GM20431 (cell line): Measurements from ENCODE around the gene SLC2A4RG.
"Not testable (repeated sequence)": the region's sequence is repeated elsewhere in the genome, so short reads cannot be mapped to it uniquely, and the experiment has no call there.

Experiments
- in situ Hi-C: fragments of 300-500 bp; cut with MseI, MboI; formaldehyde crosslinking; loops from one replicate; pipeline ENCODE4 v1.15.0; 2020; ENCODE audit warnings: low sequenced_read_pairs; ENCODE audit not compliant: unreplicated experiment

Gene SLC2A4RG

DNA sequence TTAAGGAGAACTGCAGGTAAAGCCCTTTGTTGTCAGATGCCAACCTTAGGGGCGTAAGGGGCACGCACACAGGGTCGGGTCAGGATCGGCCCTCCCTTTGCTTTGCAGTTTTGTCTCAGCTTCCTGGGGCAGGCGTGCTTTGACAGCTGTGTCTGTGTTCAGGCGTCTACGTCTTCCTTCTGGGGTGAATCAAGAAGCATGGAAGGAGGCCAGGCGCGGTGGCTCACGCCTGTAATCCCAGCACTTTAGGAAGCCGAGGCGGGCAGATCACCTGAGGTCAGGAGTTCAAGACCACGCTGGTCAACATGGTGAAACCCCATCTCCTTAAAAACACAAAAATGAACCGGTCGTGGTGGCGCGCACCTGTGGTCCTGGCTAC, 30.4 kb upstream of the SLC2A4RG start:
- in situ Hi-C loops = no loop called here

DNA sequence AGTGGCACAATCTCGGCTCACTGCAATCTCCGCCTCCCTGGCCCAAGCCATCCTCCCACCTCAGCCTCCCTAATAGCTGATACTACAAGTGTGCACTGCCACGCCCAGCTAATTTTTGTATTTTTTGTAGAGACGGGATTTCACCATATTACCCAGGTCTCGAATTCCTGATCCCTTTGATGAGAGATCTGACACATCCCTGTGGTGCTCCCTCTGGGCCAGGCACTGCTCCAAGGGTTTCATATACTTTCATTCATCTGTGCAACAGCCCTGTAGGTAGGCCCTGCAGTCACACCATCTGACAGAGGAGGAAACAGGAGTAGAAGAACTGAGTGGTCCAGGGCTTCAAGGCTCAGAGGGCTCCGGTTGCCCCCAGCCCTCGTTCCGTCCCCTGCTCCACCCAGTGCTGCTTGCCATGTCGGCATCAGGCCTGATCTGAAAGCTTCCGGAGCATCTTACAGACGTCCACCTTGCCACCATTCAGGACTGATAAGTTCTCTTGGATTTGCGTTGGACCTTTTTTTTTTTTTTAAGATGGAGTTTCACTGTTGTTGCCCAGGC, 28.4 kb upstream of the SLC2A4RG start:
- in situ Hi-C loops = no loop called here

DNA sequence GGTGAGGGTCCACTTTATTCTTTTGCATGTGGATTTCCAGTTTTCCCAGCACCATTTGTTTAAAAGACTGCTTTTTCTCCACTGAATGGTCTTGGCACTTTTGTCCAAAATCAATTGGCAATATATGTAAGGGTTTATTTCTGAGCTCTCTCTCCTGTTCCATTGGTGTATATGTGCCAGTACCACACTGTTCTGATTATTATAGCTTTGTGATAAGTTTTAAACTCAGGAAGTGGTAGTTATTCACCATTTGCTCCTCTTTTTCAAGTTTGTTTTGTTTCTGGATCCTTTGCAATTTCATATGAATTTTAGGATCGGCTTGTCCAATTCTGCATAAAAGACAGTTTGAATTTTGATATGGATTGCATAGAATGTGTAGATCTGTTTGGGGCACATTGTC, 27.4 kb upstream of the SLC2A4RG start:
- in situ Hi-C loops = no loop called here

DNA sequence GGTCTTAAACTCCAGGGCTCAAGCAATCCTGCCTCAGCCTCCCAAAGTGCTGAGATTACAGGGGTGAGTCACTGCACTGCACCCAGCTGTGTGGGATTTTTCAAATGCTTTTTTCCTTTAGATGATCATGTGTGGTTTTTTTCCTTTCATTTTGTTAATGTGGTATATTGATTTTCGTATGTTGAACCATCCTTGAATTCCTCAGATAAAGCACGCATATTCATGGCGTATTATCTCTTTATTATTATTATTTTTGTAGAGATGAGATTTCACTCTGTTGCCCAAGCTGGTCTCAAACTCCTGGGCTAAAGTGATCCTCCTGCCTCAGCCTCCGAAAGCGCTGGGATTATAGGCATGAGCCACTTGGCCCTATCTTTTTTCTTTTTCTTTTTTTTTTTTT, 24.7 kb upstream of the SLC2A4RG start:
- in situ Hi-C loops = no loop called here

DNA sequence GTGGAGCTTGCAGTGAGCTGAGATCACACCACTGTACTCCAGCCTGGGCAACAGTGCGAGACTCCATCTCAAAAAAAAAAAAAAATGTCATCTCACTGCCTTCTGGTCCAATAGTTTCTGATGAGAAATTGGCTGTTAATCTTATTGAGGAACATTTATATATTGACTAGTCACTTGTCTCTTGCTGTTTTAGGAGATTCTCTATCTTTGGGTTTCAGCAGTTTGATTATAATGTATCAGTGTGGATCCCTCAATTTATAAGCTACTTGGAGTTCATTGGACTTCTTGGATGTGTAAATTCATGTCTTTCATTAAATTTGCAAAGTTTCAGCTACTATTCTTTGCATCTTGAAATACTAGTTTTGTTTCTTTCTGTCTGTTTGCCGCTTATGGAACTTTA, 20.6 kb upstream of the SLC2A4RG start:
- in situ Hi-C loops = no loop called here

DNA sequence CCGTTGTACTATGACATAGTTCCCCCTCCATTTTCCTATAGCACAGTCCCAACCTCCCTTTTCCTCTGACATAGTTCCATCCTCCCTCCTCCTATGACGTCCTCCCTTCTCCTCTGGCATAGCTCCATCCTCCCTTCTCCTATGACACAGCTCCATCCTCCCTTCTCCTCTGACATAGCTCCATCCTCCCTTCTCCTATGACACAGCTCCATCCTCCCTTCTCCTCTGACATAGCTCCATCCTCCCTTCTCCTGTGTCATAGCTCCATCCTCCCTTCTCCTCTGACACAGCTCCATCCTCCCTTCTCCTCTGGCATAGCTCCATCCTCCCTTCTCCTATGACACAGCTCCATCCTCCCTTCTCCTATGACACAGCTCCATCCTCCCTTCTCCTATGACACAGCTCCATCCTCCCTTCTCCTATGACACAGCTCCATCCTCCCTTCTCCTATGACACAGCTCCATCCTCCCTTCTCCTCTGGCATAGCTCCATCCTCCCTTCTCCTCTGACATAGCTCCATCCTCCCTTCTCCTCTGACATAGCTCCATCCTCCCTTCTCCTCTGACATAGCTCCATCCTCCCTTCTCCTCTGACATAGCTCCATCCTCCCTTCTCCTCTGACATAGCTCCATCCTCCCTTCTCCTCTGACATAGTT, 16.5 kb upstream of the SLC2A4RG start:
- in situ Hi-C loops = not testable (repeated sequence)

DNA sequence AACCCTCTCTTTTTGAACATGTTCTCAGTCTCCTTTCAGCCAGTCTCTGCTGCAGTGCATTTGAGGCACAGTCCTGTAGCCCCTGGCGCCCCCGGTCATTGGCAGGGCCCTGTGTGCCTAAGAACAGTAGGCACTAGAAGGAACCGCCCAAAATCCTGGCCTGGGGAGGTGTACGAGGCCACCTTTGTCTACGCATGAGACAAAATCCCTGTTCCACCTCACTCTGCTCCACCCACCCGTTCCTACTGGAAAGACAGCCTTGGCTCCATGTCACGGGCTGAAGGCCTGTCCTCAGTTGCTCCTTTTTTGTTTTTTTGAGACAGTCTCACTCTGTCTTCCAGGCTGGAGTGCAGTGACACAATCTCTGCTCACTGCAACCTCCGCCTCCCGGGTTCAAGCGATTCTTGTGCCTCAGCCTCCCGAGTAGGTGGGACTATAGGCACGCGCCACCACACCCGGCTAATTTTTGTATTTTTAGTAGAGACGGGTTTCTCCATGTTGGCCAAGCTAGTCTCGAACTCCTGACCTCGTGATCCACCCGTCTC, 9.3 kb upstream of the SLC2A4RG start:
- in situ Hi-C loops = not testable (repeated sequence)

DNA sequence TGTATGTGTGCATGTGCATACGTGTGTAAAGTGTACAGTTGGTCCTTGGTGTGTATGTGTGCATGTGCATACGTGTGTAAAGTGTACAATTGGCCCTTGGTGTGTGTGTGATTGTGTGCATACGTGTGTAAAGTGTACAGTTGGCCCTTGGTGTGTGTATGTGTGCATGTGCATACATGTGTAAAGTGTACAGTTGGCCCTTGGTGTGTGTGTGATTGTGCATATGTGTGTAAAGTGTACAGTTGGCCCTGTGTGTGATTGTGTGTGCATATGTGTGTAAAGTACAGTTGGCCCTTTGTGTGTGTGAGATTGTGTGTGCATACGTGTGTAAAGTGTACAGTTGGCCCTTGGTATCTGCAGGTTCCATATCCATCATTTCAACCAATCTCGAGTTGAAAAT, 8.2 kb upstream of the SLC2A4RG start:
- in situ Hi-C loops = no loop called here

DNA sequence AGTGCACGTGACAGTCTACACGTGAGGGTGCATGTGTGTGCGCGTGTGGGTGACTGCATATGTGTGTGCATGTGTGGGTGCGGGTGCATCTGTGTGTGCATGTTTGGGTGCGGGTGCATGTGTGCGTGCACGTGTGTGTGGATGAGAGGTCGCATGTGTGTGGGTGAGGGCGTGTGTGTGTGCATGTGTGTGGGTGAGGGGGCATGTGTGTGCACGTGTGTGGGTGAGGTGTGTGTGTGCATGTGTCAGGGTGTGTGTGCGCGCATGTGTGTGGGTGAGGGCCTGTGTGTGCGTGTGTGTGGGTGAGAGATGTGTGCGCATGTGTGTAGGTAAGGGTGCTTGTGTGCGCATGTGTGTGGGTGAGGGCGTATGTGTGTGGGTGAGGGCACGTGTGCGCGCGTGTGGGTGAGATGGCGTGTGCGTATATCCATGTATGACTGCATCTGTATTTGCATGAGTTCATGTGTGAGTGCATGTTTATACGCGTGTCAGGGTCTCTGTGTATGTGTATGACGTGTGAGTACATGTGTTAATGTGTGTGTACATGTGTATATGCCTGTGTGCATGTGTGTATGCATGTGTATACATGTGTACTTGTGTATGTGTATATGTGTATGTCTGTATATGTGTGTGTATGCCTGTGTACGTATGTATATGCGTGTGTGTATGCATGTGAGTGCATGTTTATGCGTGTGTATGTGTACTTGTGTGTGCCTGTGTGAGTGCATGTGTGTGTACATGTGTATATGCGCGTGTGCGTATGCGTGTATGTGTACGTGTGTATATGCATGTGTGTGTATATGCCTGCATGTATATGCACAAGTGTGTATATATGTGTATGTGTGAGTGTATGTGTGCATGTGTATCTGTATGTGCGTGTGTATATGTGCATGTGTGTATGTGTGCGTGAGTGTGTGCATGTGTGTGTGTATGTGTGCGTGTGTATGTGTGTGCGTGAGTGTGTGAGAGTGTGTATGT, 7.2 kb upstream of the SLC2A4RG start:
- in situ Hi-C loops = no loop called here

DNA sequence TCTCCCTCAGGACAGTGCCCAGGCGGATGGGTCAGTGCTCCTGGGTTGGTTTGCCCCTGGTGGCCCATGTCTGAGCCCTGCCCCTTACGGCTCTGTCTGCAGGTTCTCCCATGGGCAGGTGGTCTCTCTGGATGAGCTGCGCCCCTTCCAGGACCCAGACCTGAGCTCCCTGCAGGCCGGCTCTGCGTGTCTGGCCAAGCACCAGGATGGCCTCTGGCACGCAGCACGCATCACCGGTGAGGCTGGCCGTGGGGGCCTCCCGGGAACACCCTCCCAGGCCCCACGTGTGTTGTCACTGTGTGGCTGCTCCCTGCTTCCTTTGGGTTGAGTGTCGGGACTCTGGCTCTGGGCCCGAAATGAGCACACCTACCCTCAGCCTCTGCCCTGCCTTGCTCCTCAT, 6.5 kb upstream of the SLC2A4RG start:
- in situ Hi-C loops = no loop called here

DNA sequence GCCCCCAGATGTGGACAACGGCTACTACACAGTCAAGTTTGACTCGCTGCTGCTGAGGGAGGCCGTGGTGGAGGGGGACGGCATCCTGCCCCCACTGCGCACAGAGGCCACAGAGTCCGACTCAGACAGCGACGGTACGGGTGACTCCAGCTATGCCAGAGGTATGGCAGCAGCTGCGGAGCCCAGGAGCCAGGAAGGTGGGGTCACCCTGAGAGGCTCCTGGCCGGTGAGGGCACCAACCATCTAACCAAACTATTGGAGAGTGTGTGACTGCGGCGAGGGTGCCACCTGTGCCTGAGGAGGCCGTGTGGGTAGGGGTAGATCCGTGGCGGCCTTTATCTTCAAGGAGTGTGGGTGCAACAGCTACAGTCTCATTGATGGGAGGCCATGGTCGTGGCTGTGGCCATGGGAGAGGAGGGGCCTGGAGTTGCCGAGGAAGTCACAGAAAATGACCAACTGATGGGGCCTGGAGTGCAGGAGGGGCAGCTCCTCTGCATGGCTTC, 5.9 kb upstream of the SLC2A4RG start:
- in situ Hi-C loops = no loop called here

DNA sequence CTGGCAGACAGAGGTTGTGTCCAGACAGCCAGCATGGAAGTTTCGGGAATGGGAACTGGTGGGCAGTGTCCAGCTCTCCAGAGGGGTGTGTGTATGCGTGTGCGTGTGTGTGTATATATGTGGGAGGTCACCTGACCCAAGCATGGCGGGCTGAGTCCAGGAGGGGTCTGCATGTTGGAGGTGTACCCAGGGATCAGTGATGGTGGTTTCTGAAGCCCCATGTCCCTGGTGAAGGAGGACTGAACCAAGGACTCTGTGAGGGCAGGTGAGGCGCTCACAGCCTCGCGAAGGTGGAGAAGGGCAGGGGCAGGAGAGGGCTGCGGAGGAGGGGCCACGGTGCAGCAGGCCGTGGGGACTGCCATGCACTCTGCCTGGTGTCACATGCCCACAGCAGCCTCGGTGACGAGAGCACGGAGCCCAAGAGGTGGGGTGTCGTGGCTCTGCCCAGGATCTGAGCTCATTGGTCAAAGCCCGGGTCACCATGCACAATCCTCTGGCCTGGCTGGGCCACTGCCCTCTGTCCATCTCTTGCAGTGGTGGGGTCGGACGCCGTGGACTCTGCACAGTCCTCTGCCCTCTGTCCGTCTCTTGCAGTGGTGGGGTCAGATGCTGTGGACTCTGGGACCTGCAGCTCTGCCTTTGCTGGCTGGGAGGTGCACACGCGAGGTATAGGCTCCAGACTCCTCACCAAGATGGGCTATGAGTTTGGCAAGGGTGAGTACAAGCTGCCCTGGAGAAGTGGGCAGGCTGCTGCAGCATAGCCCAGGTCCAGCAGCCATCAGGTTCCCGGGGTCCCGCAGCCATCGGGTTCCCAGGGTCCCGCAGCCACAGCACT, 5.2 kb upstream of the SLC2A4RG start:
- in situ Hi-C loops = no loop called here

DNA sequence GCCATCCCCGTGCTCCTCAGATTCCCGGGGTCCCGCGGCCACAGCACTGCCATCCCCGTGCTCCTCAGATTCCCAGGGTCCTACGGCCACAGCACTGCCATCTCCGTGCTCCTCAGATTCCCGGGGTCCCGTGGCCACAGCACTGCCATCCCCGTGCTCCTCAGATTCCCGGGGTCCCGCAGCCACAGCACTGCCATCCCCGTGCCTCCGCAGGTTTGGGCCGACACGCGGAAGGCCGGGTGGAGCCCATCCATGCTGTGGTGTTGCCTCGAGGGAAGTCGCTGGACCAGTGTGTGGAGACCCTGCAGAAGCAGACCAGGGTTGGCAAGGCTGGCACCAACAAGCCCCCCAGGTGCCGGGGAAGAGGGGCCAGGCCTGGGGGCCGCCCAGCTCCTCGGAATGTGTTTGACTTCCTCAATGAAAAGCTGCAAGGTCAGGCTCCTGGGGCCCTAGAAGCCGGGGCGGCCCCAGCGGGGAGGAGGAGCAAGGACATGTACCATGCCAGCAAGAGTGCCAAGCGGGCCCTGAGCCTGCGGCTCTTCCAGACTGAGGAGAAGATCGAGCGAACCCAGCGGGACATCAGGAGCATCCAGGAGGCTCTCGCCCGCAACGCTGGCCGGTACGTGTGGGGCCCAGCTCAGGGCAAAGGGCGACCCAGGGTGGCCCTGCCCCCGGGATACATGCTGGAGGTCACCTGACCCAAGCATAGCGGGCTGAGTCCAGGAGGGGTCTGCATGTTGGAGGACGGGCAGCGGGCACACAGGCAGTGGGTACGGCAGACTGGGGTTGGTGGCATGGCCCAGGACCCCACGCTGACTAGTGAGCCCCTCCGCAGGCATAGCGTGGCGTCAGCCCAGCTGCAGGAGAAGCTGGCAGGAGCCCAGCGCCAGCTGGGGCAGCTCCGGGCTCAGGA, 4.4 kb upstream of the SLC2A4RG start:
- in situ Hi-C loops = no loop called here

DNA sequence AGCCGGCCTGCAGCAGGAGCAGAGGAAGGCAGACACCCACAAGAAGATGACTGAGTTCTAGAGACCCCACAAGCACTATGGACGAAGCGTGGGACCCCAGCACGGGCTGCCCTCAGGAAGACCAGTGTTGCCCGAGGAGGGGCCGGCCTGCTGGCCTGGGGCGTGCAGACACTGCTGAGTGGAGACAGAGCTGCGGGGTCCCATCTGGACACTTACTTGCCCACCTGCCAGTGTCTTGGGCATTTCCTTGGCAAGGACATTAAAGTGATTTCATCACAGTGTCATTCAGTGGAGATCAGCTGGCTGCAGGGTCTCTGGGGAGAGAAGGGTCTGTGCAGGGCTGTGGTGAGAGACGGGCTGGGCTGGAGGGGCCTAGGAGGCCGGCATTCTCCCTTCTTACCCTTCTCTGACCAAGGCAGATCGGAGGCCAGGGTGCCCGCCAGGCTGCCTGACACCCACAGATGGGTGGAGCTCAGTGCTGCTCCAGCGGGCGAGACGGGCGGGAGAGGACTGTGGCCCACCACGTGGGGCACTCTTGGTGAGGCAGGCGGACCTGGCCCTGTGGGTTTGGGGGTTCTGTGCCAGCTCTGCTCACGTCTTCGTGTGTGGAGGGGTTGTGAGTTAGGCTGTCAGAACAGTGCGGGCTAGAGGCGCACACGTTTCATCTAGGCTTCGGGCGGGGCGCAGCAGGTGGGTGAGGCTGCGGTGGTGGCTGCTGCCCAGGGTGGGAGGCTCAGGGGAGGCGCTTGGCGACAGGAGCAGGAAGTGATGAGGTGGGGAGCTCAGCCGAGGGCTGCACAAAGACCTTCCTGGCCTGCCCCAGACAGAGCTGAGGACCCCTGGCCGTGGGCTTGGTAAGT, 3.5 kb upstream of the SLC2A4RG start, which contains the start of gene LIME1:
Gene LIME1, plus strand, starts transcription at position 806 of the 860 bp plus-strand sequence. CDS start 886 bp downstream, outside the sequence.
- in situ Hi-C loops = no loop called here

DNA sequence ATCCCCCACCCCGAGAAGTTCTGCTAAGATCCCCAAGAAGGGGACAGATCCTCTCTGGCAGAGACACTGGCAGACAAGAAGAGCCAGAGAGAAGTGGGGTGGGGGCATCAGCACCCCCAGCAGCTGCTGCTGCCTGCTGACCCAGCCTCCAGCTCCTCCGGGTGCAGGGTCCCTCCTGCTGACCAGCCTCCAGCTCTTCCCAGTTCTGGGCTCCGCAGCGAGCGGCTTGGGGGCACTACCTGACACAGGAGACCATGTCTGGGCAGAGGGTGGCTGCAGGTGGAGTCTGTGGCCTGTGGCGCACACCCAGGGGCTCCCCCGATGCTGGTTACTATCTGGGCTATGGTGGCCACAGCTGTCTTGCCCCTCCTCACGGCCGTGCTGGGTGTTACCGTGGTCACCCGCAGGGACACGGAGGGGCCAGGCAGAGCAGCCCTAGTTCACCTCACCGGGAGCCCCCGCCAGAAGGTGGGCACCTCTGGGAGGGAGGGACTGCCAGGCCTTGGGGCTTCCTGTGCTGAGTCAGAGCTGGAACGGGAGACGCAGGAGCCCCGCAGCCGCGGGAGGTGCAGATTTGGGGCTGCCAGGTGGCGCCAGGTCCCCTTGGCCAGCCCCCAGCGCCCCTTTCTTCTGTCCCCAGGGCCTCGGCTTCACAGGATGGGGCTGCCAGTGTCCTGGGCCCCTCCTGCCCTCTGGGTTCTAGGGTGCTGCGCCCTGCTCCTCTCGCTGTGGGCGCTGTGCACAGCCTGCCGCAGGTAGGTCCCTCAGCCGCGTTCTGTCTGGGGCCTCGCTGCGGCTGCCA, 2.5 kb upstream of the SLC2A4RG start:
- in situ Hi-C loops = no loop called here

DNA sequence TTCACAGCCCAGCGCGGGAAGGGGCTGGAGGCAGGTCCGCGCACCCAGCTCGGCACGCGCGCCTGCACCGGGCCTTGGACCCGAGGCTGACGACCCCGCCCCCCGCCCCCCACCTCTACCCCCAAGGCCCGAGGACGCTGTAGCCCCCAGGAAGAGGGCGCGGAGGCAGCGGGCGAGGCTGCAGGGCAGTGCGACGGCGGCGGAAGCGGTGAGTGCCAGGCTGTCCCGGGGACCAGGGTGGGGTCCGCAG, 2.0 kb upstream of the SLC2A4RG start:
- in situ Hi-C loops = no loop called here

DNA sequence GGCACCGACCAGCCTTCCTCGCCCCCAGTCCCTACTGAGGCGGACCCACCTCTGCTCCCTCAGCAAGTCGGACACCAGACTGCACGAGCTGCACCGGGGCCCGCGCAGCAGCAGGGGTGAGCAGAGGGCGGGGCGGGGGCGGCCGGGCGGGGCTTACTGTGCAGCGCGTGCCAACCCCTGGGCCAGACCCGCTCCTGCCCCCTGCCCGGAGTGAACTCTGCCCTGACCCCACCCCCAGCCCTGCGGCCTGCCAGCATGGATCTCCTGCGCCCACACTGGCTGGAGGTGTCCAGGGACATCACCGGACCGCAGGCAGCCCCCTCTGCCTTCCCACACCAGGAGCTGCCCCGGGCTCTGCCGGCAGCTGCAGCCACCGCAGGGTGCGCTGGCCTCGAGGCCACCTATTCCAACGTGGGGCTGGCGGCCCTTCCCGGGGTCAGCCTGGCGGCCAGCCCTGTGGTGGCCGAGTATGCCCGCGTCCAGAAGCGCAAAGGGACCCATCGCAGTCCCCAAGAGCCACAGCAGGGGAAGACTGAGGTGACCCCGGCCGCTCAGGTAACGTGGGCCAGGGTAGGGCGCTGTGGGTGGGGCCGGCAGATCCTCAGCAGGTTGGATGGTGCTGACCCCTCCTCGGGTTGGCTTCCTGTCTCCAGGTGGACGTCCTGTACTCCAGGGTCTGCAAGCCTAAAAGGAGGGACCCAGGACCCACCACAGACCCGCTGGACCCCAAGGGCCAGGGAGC, 1.5 kb upstream of the SLC2A4RG start:
- in situ Hi-C loops = no loop called here
